DND-41 (cell line): ENCODE data around the gene DBNL.
"Not testable (repeated sequence)": the region's sequence is repeated elsewhere in the genome, so short reads cannot be mapped to it uniquely, and the experiment has no call there.

Source experiments
- EZH2 ChIP-seq: IDR thresholded peaks from 3 replicates; pipeline ENCODE4 v1.6.1; 2012; ENCODE audit warnings: borderline replicate concordance, low read depth, mild to moderate bottlenecking, moderate library complexity, low read length, inconsistent platforms; ENCODE audit not compliant: severe bottlenecking
- TF ChIP-seq, protein P1 (sequence below): IDR thresholded peaks from 2 replicates; pipeline ENCODE4 v1.5.1; 2012; ENCODE audit warnings: borderline replicate concordance, low read length, moderate library complexity, mild to moderate bottlenecking; ENCODE audit not compliant: poor library complexity, severe bottlenecking; ENCODE audit errors: extremely low read depth

DNA sequence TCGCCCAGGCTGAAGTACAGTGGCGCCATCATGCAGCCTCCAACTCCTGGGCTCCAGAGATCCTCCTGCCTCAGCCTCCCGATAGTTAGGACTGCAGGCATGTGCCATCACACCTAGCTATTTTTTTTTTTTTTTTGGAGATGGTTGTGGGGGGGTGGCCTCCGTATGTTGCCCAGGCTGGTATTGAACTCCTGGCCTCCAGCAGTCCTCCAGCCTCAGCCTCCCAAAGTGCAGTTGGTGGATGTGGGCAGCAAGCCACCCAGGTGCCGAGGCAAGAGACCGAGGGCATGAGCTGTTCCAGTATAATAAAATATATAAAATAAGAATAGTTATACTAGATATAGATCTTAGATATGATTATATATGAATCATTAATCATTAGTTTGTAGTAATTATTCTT is 24.7 kb upstream of the DBNL start:
- TF ChIP-seq, protein P1, sequence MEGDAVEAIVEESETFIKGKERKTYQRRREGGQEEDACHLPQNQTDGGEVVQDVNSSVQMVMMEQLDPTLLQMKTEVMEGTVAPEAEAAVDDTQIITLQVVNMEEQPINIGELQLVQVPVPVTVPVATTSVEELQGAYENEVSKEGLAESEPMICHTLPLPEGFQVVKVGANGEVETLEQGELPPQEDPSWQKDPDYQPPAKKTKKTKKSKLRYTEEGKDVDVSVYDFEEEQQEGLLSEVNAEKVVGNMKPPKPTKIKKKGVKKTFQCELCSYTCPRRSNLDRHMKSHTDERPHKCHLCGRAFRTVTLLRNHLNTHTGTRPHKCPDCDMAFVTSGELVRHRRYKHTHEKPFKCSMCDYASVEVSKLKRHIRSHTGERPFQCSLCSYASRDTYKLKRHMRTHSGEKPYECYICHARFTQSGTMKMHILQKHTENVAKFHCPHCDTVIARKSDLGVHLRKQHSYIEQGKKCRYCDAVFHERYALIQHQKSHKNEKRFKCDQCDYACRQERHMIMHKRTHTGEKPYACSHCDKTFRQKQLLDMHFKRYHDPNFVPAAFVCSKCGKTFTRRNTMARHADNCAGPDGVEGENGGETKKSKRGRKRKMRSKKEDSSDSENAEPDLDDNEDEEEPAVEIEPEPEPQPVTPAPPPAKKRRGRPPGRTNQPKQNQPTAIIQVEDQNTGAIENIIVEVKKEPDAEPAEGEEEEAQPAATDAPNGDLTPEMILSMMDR, result not testable (repeated sequence)
- TF ChIP-seq EZH2, result not testable (repeated sequence)
